ENCODE data around the gene TAF13.

The TAF13 gene

DNA sequence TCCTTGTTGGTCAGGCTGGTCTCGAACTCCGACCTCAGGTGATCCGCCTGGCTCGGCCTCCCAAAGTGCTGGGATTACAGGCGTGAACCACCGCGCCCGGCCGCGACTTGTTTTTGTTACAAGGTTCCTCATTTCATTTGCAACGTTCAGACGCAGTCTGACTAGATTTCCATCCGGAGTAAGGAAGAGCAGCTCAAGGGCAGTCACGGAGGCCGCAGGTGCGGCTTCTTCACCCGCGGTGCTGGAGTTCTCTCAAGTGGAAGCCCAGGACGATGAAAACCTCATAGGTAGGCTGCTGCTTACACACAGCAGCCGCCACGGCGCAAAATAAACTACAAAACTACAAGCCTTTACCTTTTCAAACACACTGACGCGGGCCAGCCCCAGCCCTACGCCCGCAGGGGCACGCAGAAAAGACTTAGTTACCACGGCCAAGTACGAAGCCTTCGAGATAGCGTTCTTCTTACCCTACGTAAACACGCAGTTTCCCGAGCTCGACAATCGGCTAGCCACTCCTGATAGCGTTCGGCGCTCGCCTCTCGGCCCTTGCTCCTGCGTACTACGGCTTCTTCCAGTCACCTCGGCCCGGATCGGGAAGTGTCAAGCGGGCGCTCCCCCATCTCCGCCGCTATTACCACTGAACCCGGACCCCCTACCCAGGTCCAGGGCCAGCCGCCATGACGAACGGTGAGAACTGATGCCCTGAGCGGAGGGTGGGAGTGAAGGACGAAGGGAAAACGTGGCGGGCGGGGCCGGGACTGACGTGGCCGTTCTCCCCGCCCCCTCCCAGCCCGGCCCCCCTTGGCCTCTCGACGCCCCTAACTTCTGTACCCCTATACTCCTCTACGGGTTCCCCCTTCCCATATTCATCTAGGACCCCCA lies 14.6 kb upstream of the TAF13 start, which contains the start of gene TMEM167B:
TSS of gene TMEM167B (plus strand) at position 569 of the 882 bp plus-strand sequence. CDS start at position 678, 109 bp downstream.
- Histone ChIP-seq H3K9me3 (ENCODE audit: control insufficient read depth, low read depth, low read length) (no peaks in the 10 kb centered on the region), H3K27ac (ENCODE audit: low read length) (peak within 1 kb of the TSS; percentile 60), H3K4me3 (ENCODE audit: low read length) (peak within 1 kb of the TSS; percentile 97), H3K36me3 (ENCODE audit: control insufficient read depth, low read depth, low read length) (no peaks in the 10 kb centered on the region), H3K9ac (ENCODE audit: low read length) (peak within 1 kb of the TSS; percentile 86), H3K27me3 (ENCODE audit: control insufficient read depth, insufficient read depth, low read length) (no peaks in the 10 kb centered on the region), H3K4me1 (ENCODE audit: control insufficient read depth, low read depth, low read length) (peaks cover 7% of the 10 kb centered on the region)

- Histone ChIP-seq H3K36me3 (ENCODE audit: control insufficient read depth, low read depth, low read length) (no peaks in the 10 kb centered on the region), H3K4me1 (ENCODE audit: control insufficient read depth, low read depth, low read length) (peaks cover 7% of the 10 kb centered on the region), H3K4me3 (ENCODE audit: low read length) (peak overlapping the region; percentile 10), H3K27ac (ENCODE audit: low read length) (no peak overlapping the region), H3K27me3 (ENCODE audit: control insufficient read depth, insufficient read depth, low read length) (no peaks in the 10 kb centered on the region), H3K9ac (ENCODE audit: low read length) (no peak overlapping the region), H3K9me3 (ENCODE audit: control insufficient read depth, low read depth, low read length) (no peaks in the 10 kb centered on the region)
These were observed 13.6 kb upstream of the TAF13 start for GRCh38 chr1:109089242-109090015.

GRCh38 chr1:109084563-109085517 lies 9.0 kb upstream of the TAF13 start:
- no peak overlapping the region for H3K27ac ChIP-seq (ENCODE audit: low read length)
- peaks cover 15% of the 10 kb centered on the region for H3K4me1 ChIP-seq (ENCODE audit: control insufficient read depth, low read depth, low read length)
- no peak overlapping the region for H3K9ac ChIP-seq (ENCODE audit: low read length)
- H3K27me3 ChIP-seq (ENCODE audit: control insufficient read depth, insufficient read depth, low read length) = no peaks in the 10 kb centered on the region
- H3K9me3 ChIP-seq (ENCODE audit: control insufficient read depth, low read depth, low read length) = no peaks in the 10 kb centered on the region
- H3K36me3 ChIP-seq (ENCODE audit: control insufficient read depth, low read depth, low read length) = no peaks in the 10 kb centered on the region
- H3K4me3 ChIP-seq (ENCODE audit: low read length) = no peak overlapping the region

DNA sequence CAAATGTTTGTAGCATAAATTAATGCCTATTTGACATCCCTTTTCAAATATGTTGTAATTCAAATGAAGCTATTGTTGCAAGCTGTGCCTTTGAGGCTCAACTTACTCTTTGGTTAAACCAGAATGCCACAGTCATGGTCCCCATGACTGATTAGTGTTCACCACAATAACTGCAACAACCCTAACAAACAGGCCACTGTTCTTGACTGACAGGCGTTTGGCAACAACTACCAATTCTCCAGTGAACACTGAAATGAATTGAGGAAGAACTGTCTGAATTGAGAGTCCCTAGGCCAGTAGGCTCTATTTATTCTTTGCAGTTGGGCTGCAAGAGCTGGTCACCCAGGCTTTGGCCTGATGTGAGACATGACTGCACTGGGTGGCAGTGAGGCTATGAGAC lies 8.1 kb upstream of the TAF13 start:
- Histone ChIP-seq H3K9ac (ENCODE audit: low read length) (no peak overlapping the region), H3K27me3 (ENCODE audit: control insufficient read depth, insufficient read depth, low read length) (no peaks in the 10 kb centered on the region), H3K36me3 (ENCODE audit: control insufficient read depth, low read depth, low read length) (no peaks in the 10 kb centered on the region), H3K9me3 (ENCODE audit: control insufficient read depth, low read depth, low read length) (no peaks in the 10 kb centered on the region), H3K4me1 (ENCODE audit: control insufficient read depth, low read depth, low read length) (peaks cover 12% of the 10 kb centered on the region), H3K4me3 (ENCODE audit: low read length) (no peak overlapping the region), H3K27ac (ENCODE audit: low read length) (no peak overlapping the region)

DNA sequence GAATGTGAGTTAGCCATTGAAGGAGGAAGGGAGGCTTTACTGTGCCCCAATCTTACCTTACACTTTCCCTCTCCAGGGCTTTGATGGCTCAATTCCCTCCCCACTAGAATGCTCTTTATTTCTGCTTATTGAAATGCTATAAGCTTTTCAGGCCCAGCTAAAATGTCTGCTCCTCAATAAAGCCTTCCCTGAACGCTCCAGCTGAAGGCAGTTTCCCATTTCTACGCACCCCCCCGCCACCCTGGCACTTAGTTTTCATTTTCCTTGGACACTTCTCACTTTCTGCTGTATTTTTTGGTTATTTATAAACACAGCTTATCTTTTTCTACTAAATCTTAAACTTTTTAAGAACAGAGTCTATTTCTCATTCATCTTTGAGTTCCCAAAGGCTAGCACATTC lies 7.7 kb upstream of the TAF13 start:
- no peaks in the 10 kb centered on the region for H3K27me3 ChIP-seq (ENCODE audit: control insufficient read depth, insufficient read depth, low read length)
- H3K9me3 ChIP-seq (ENCODE audit: control insufficient read depth, low read depth, low read length) = no peaks in the 10 kb centered on the region
- H3K27ac ChIP-seq (ENCODE audit: low read length) = no peak overlapping the region
- no peak overlapping the region for H3K4me3 ChIP-seq (ENCODE audit: low read length)
- H3K4me1 ChIP-seq (ENCODE audit: control insufficient read depth, low read depth, low read length) = peaks cover 12% of the 10 kb centered on the region
- no peaks in the 10 kb centered on the region for H3K36me3 ChIP-seq (ENCODE audit: control insufficient read depth, low read depth, low read length)
- H3K9ac ChIP-seq (ENCODE audit: low read length) = no peak overlapping the region

- Histone ChIP-seq H3K9me3 (ENCODE audit: control insufficient read depth, low read depth, low read length) (no peaks in the 10 kb centered on the region), H3K36me3 (ENCODE audit: control insufficient read depth, low read depth, low read length) (no peaks in the 10 kb centered on the region), H3K4me3 (ENCODE audit: low read length) (no peak overlapping the region), H3K27me3 (ENCODE audit: control insufficient read depth, insufficient read depth, low read length) (no peaks in the 10 kb centered on the region), H3K27ac (ENCODE audit: low read length) (no peak overlapping the region), H3K4me1 (ENCODE audit: control insufficient read depth, low read depth, low read length) (peaks cover 17% of the 10 kb centered on the region), H3K9ac (ENCODE audit: low read length) (no peak overlapping the region)
These were observed 4.8 kb upstream of the TAF13 start for GRCh38 chr1:109080441-109081082.

GRCh38 chr1:109079240-109079622 lies 3.4 kb upstream of the TAF13 start:
- H3K9ac ChIP-seq (ENCODE audit: low read length) = no peak overlapping the region
- H3K27me3 ChIP-seq (ENCODE audit: control insufficient read depth, insufficient read depth, low read length) = no peaks in the 10 kb centered on the region
- H3K36me3 ChIP-seq (ENCODE audit: control insufficient read depth, low read depth, low read length) = no peaks in the 10 kb centered on the region
- no peak overlapping the region for H3K4me3 ChIP-seq (ENCODE audit: low read length)
- H3K9me3 ChIP-seq (ENCODE audit: control insufficient read depth, low read depth, low read length) = no peaks in the 10 kb centered on the region
- H3K4me1 ChIP-seq (ENCODE audit: control insufficient read depth, low read depth, low read length) = peaks cover 20% of the 10 kb centered on the region
- H3K27ac ChIP-seq (ENCODE audit: low read length) = no peak overlapping the region

DNA sequence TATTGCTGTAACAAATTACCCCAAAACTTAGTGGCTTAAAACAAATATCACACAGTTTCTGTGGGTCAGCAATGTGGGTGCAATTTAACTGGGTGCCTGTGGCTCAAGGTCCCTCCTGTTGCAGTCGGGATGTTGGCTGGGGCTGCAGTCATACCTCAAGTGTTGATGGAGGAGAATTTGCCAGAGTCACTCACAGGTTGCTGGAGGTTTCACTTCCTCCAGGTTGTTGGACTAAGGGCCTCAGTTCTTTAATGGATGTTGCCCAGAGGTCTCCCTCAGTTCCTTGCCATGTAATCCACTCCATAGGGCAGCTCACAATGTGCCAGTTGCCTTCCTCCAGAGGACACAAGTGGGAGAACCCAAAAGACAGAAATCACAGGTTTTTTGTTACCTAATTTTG lies 2.5 kb upstream of the TAF13 start:
- H3K9me3 ChIP-seq (ENCODE audit: control insufficient read depth, low read depth, low read length) = no peaks in the 10 kb centered on the region
- no peak overlapping the region for H3K9ac ChIP-seq (ENCODE audit: low read length)
- H3K36me3 ChIP-seq (ENCODE audit: control insufficient read depth, low read depth, low read length) = no peaks in the 10 kb centered on the region
- peaks cover 14% of the 10 kb centered on the region for H3K4me1 ChIP-seq (ENCODE audit: control insufficient read depth, low read depth, low read length)
- H3K4me3 ChIP-seq (ENCODE audit: low read length) = no peak overlapping the region
- H3K27me3 ChIP-seq (ENCODE audit: control insufficient read depth, insufficient read depth, low read length) = no peaks in the 10 kb centered on the region
- H3K27ac ChIP-seq (ENCODE audit: low read length) = no peak overlapping the region

DNA sequence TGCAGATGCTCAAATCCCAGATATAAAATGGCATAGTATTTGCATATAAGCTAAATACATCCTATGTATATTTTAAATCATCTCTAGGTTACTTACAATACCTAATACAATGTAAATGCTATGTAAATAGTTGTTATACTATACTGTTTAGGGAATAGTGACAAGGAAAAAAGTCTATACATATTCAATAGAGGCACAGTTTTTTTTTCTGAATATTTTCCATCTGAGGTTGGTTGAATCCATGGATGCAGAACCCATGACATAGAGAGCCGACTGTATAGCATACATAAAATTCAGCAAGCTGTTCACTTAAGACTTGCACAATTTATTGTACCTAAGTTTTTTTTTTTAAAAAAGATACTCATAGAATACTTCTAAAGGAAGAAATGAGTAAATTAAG lies 6.5 kb downstream of the TAF13 start:
- Histone ChIP-seq H3K4me1 (ENCODE audit: control insufficient read depth, low read depth, low read length) (no peaks in the 10 kb centered on the region), H3K4me3 (ENCODE audit: low read length) (no peak overlapping the region), H3K27me3 (ENCODE audit: control insufficient read depth, insufficient read depth, low read length) (no peaks in the 10 kb centered on the region), H3K36me3 (ENCODE audit: control insufficient read depth, low read depth, low read length) (peaks cover 18% of the 10 kb centered on the region), H3K27ac (ENCODE audit: low read length) (no peak overlapping the region), H3K9ac (ENCODE audit: low read length) (no peak overlapping the region), H3K9me3 (ENCODE audit: control insufficient read depth, low read depth, low read length) (no peaks in the 10 kb centered on the region)

DNA sequence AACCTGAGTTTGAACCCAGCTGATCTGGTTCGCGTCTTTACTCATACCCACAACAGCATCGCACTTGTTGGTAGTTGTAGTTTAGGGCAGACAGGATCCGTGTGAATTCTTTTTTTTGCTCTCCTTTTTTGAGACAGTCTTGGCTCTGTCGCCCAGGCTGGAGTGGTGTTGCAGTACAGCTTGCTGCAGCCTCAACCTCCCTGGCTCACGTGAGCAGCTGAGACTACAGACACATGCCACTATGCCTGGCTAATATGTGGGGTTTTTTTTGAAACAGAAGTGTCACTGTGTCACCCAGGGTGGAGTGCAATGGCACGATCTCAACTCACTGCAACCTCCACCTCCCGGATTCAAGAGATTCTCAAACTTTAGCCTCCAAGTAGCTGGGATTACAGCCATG lies 7.9 kb downstream of the TAF13 start:
- Histone ChIP-seq H3K4me1 (ENCODE audit: control insufficient read depth, low read depth, low read length) (no peaks in the 10 kb centered on the region), H3K9ac (ENCODE audit: low read length) (no peak overlapping the region), H3K27ac (ENCODE audit: low read length) (no peak overlapping the region), H3K4me3 (ENCODE audit: low read length) (no peak overlapping the region), H3K9me3 (ENCODE audit: control insufficient read depth, low read depth, low read length) (no peaks in the 10 kb centered on the region), H3K36me3 (ENCODE audit: control insufficient read depth, low read depth, low read length) (peaks cover 22% of the 10 kb centered on the region), H3K27me3 (ENCODE audit: control insufficient read depth, insufficient read depth, low read length) (no peaks in the 10 kb centered on the region)
